Erythroblast (primary cell): ENCODE measurements around the gene RAPH1.
"Not testable (repeated sequence)": the region's sequence is repeated elsewhere in the genome, so short reads cannot be mapped to it uniquely, and the experiment has no call there.

Experiments used
- DNase-seq, 2 experiments: peaks; one replicate each; lab custom pipeline; 2025; lab: John Stamatoyannopoulos, UW
- GATA1 ChIP-seq: IDR thresholded peaks from 2 replicates; pipeline ENCODE4 v1.6.1; 2011; ENCODE audit warnings: low read depth, mild to moderate bottlenecking, control low read depth, low read length, moderate library complexity
- POLR2A ChIP-seq: IDR thresholded peaks from 2 replicates; pipeline ENCODE4 v1.6.1; 2011; ENCODE audit warnings: mild to moderate bottlenecking, low read length

RAPH1 gene

DNA sequence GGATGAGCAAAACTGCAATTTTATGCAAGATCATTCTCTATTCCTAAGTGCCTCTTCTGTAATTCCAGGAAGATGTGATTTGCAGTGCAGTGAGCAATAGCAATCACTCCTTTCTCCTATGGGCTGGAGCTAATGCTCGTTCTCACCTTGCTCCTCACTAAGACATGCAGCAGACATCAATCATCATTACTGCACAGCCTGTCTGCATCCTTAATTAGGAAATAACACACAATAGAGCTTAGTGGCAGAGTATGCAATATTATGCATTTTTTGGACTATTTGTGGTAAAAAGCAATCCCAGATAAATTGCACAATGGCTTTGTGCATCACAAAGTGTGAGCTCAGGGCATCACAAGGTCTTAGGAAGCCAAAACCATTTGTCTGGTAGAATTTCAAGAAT is 32.6 kb upstream of the RAPH1 start:
- TF ChIP-seq POLR2A (no peak), GATA1 (no peak)
- DNase-seq, result no peak

DNA sequence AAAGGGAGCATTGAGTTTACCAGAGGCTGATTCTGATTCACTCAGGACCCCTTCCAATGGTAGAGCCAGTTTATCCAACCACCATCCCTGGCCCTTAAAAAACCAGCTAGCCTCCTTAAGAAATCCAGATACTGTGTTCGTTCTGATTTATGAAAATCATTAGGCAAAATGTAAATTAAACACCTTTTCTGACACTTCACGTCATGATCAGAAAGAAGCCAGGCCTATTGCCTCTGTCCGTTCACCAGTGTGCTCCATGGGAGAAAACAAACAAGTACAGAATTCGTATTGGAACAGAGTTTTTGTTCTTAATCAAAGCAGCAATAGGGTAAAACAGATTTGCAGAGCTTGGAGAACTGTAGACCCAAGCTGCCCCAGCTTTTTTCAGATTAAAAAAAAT is 31.1 kb upstream of the RAPH1 start:
- DNase-seq, result no peak
- TF ChIP-seq GATA1 (no peak), POLR2A (no peak)

DNA sequence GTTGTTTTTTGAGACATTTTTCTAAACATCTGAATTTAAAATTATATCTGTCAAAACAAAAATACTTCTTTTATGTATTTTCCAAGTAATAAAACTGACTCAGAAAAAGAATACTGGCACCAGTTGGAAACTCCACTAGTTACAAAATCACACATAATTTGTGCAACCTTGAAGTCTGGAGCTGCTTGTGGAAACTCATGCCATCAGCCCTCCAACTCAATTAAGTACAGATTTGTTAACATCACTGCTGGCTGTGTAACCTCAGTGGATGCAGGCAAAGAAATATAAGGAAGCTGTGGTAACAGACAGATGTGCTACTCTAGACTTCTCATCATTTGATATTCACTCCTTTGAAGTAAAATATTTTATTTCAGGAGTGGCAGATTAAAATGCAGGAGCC is 30.0 kb upstream of the RAPH1 start:
- no peak for DNase-seq

GRCh38 chr2:203562268-203562667 is 27.2 kb upstream of the RAPH1 start:
- DNase-seq, result no peak

More for the DNA sequence above, 30.0 kb upstream of the RAPH1 start:
- TF ChIP-seq GATA1 (no peak), POLR2A (no peak)

DNA sequence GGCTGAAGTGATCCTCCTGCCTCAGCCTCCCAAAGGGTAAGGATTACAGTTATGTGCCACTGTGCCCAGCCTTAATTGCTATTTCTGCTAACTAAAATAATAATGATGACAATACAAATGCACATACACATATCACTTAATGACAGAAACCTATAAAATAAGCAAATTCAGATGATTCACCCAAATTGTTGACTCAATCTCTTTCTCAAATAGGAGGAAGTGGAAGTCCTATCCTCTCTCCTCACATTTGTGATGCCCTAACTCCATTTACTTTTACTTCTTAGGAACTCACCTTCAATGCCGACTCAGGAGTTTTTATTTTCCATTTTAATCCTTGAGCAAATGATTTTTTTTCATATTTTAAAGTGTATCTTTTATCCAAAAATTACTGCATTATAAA is 24.5 kb upstream of the RAPH1 start:
- no peak for TF ChIP-seq POLR2A
- TF ChIP-seq GATA1, result no peak
- no peak for DNase-seq

More at GRCh38 chr2:203562268-203562667, 27.2 kb upstream of the RAPH1 start:
- no peak for TF ChIP-seq POLR2A

- TF ChIP-seq POLR2A, result no peak
- TF ChIP-seq GATA1, result no peak
- no peak for DNase-seq
These were observed 18.7 kb upstream of the RAPH1 start for GRCh38 chr2:203553784-203554183.

- no peak for DNase-seq
- no peak for TF ChIP-seq GATA1
- TF ChIP-seq POLR2A, result no peak
These were observed 16.7 kb upstream of the RAPH1 start for GRCh38 chr2:203551778-203552177.

DNA sequence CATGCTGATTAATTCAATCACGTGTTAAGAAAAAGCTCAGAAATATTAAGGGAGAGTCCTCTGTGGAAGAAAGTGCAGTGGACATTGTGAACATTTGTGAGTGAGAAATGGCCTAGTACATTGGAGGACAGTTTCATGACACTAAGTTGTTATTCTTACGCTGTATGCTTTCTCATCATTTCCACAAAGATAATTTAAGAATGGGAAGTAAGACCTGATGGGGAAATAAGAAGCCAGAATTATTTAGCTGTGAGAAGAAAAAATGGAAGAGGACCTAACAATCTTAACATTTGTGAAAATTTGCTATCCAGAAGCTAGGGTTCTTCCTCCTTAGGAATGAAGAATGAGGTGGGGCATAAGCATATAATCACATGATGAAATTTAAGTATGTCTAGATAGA is 15.2 kb upstream of the RAPH1 start:
- DNase-seq, result no peak

DNA sequence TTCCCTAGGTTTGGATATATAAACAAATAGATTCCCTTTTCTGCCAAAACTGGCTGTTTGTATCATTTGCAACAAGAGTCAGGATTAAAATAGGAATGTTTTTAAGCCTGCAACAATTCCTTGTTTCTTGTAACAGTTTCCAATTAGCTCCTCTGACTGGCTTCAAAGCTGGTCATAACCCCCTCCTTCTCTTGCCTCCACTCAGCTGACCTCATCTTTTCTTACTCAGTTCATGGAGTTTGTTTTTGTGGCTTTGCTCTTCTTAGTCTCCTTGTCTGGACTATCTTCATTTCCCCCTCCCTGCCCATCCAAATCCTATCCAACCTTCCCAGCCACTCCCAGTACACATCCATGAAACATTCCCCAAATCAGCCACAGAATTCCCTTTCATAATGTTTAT is 14.3 kb upstream of the RAPH1 start:
- DNase-seq, result no peak
- no peak for TF ChIP-seq GATA1

More for the DNA sequence above, 15.2 kb upstream of the RAPH1 start:
- TF ChIP-seq GATA1 (no peak), POLR2A (no peak)

DNA sequence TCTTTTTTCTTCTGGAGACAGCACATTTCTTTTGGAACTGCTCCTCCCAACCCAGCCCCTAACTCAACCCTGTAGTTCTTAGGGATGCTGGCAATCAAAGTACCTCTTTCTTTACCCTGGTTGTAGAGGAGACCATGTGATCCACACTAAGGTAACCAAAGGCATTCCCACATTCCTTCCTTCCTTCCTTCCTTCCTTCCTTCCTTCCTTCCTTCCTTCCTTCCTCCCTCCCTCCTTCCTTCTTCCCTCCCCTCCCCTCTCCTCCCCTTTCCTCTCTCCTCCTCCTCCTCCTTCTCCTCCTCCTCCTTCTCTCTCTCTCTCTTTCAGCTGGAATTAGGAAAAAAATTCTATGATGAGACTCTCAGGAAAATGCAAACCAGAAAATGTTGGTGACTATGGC is 13.8 kb upstream of the RAPH1 start:
- no peak for TF ChIP-seq POLR2A
- no peak for TF ChIP-seq GATA1
- DNase-seq, result no peak

DNA sequence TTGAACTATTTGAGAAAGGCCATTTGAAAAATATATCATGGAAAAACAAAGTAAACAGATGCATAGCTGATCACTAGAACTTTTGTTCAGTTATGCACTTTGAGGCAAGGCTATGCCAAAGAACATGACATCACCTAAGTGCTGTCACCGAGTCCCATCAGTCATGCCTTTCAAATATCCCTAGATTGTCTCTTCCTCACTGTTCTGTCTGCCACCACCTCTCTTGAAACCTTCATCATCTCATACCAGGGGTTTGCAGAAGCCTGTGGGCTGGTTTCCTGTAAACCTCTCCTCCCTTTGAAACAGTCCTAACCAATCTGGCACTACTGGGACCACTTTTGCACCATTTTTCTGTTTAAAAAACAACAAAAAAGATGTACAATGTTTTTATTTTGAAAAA is 12.3 kb upstream of the RAPH1 start:
- TF ChIP-seq POLR2A (no peak), GATA1 (no peak)

GRCh38 chr2:203544402-203544801 is 9.3 kb upstream of the RAPH1 start:
- TF ChIP-seq GATA1, result no peak
- TF ChIP-seq POLR2A, result no peak
- DNase-seq, result no peak

More for the DNA sequence above, 12.3 kb upstream of the RAPH1 start:
- DNase-seq, result no peak

DNA sequence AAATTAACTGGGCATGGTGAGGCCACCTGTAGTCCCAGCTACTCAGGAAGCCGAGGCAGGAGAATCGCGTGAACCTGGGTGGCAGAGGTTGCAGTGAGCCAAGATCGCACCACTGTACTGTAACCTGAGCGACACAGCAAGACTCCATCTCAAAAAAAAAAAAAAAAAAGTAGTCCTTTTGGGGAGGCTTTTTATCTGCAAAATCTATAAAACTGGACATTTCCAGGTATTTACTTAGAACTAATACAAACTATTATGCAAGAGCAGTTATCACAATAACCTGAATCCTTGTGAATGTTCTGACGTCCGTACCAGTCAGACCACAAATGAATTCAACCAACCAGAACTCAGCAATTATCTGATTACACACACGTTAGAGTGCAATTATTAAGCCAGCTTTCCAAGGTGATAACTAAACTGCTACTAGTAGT is 8.8 kb upstream of the RAPH1 start:
- no peak for DNase-seq
- TF ChIP-seq POLR2A (no peak), GATA1 (no peak)

DNA sequence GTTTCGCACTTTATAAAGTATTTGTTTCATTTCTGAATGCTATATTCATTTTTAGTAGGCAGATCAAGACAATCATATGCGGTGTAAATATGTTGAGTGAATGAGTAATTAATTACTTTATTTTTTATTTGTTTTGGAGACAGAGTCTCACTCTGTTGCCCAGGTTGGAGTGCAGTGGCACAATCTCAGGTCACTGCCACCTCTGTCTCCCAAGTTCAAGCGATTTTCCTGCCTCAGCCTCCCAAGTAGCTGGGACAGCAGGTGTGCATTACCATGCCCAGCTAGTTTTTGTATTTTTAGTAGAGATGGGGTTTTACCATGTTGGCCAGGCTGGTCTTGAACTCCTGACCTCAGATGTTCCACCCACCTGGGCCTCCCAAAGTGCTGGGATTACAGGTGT is 5.5 kb upstream of the RAPH1 start:
- DNase-seq, result not testable (repeated sequence)

DNA sequence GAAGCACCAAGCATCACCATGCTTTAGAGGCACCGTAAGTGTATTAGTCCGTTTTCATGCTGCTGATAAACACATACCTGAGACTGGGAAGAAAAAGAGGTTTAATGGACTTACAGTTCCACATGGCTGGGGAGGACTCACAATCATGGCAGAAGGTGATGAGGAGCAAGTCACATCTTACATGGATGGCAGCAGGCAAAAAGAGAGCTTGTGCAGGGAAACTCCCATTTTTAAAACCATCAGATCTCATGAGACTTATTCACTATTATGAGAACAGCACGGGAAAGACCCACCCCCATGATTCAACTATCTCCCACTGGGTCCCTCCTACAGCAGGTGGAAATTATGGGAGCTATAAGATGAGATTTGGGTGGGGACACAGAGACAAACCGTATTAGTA is 3.1 kb upstream of the RAPH1 start:
- DNase-seq, result not testable (repeated sequence)

DNA sequence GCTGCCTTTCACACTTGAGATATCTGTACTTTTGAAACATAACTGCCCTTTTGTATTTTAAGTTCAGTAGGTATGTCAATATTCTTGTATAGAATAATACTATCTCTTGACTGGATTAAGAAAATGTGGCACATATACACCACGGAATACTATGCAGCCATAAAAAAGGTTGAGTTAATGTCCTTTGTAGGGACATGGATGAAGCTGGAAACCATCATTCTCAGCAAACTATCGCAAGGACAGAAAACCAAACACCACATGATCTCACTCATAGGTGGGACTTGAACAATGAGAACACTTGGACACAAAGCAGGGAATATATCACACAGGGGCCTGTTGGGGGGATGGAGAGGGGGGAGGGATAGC is 1.5 kb upstream of the RAPH1 start:
- DNase-seq, result not testable (repeated sequence)
